GM18873 (cell line): ENCODE data around the gene TSPYL4.
A peak's percentile ranks its signal among the peaks of the same experiment; 100 is the strongest.
"Not testable (repeated sequence)": the region's sequence is repeated elsewhere in the genome, so short reads cannot be mapped to it uniquely, and the experiment has no call there.

Experiments
- ATAC-seq: cut with Tn5 transposase; IDR thresholded peaks from one replicate; pipeline ENCODE4 v1.9.1; 2021; ENCODE audit warnings: mild to moderate bottlenecking, moderate library complexity, moderate number of reproducible peaks; ENCODE audit not compliant: unreplicated experiment, low FRiP score

TSPYL4 gene

DNA sequence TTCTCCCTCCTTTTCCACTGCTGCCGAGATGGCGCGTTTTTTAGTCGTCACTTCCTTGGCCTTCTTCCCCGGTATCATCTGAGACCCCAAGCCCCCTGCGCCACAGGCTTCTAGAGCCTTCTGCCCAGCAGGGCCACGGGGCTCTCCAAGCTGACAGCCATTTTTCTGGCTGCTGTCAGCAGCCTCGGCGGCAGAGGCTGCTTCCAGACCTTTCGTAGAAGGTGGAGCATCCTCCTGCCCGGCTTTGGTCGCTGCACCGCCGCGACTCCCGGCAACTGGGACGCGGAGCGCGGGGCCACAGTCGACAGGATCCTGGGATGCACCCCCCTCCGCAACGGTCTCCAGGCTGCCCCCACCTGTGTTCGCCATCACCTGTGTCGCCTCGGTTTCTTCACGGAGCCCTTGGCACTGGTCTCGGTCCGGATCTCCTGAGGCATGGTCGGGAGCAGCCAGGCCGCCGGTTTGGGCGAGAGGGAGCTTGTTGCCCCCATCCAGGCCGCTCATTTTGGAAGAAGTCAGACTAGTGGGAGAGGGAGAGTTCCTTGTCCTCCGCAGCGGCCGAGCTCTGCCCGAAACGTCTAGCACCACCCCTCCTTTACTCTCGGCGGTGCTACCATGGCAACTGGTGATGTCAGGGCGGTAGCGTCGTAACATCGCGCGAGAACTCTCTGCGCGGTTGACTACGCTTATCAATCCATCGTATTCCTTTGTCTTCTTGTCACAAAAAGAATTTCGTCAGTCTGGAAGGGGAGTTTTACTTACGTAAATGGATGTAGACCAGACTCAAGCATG lies at the start of gene TSPYL4:
Gene TSPYL4 (minus strand): TSS at position 571 of the 792 bp plus-strand sequence. CDS start 67 bp downstream, at position 504.
- peak; percentile 100 for ATAC-seq

DNA sequence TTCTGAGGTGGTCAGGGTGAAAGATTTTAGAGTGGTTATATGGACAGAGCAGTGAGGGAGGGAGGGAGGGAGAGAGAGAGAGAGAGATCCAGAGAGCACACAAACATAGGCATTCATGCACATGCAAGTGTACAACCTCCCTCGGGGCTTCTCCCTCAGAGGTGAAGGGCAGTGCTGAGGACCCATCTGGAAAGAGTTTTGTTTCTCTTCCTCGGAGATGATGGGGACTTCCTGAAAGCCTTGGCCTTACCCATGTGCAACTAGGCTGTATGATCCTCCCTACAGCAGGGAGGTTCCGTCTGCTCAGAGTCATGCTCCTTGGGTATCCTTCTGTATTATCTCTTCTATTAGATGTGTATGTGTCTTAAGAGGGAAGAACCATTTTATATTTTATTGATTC lies 47.2 kb upstream of the TSPYL4 start:
- no peak for ATAC-seq

DNA sequence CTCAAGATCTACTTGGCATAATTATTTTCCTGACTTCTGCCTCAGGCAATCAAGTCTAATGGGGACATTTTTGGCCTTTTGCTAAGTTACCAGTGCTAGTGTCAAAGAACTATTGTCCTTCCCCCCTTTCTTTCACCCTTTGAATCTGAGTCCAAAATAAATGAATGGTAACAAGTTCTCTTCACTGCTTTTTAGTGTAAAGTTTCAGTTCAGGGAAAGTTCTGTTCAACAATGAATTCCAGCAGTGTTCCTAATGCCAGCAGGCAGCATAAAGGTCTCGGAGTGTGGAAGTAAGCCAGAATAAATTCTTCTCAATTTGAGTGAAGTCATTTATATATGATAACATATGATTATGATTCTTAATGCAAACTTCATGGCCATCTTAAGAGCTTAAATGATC lies 46.7 kb upstream of the TSPYL4 start:
- ATAC-seq: no peak

DNA sequence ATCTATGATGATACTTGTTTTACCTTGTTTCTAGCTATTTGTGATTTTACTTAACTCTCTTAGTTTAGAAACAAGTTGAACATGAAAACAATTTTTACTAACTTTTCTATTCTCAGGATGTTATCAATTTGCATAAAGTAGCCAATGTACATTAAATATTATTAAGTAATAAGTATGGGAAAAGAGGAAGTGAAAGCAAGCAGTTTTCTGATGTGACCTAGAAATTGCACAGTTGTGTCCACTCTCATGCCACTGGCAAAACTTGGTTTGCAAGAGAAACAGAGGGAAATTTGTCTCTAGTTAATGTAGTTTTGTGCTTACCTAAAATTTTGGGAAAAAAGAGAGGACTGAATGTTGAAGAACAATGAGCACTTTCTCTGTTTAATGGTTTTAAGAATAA lies 45.1 kb upstream of the TSPYL4 start:
- no peak for ATAC-seq

DNA sequence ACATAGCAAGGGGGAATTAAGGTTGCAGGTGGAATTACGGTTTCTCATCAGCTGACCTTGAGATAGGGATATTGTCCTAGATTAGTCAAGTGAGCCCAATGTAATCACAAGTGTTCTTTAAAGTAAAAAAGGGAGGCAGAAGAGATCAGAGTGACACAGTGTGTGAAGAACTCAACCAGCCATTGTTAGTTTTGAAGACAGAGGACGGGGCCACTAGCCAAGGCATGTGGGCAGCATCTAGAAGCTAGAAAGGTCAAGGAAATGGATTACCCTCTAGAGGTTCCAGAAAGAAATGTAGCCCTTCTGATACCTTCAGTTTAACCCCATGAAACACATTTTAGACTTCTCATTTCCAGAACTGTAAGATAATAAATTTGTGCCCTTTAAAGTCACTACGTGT lies 44.4 kb upstream of the TSPYL4 start:
- ATAC-seq: no peak

GRCh38 chr6:116292553-116292952 lies 38.7 kb upstream of the TSPYL4 start:
- ATAC-seq: no peak

DNA sequence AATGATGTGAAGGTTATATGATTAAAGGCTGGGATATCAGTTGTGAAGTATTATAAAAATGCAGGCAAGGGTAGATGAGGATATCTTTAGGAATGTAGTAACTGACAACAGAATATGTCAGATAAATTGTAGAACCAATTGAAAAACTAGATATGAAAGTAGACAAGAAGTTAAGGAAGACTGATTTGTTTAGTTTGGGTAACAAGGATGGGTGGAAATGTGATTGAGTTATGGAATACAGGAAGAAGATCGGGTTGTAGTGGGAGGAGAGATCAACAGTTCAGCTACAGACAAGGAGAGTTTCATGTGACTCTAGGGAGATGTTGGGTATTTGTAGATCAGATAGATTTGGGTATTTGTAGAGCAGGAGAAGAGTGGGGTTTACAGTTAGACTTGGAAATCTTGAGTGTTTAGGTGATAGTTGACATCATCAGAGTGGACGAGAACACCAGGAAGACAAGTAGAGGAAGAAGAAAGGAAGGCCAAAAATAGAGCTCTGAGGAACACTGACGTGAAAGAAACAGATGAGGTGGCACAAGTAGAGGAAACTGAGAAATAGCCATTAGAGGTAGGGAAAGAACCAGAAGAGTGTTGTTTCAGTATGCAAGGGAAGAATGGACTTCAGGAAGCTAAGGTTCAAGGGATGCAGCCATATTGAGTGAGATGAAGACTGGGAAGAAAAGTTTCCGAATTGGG lies 38.0 kb upstream of the TSPYL4 start:
- ATAC-seq: no peak

DNA sequence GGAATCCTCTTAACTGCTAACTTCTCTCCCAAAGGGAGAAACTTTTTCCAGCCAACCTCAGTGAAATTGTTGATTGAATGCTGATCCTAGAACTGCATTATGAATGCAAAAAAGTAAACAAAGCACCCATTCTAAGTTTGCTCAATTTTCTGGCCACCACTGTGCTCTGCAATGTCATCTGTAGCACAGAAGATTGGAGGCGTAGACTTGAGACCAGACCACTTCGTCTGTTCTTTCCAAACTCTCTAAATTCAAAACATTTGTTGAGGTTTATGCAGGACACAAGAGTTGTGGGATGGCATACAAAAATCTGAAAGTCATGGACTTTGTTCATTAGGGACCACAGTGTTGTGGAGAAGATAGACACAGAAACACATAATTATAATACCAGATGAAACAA lies 36.9 kb upstream of the TSPYL4 start:
- ATAC-seq: no peak

GRCh38 chr6:116289876-116290275 lies 36.0 kb upstream of the TSPYL4 start:
- no peak for ATAC-seq

GRCh38 chr6:116287689-116288282 lies 33.9 kb upstream of the TSPYL4 start:
- ATAC-seq: no peak

DNA sequence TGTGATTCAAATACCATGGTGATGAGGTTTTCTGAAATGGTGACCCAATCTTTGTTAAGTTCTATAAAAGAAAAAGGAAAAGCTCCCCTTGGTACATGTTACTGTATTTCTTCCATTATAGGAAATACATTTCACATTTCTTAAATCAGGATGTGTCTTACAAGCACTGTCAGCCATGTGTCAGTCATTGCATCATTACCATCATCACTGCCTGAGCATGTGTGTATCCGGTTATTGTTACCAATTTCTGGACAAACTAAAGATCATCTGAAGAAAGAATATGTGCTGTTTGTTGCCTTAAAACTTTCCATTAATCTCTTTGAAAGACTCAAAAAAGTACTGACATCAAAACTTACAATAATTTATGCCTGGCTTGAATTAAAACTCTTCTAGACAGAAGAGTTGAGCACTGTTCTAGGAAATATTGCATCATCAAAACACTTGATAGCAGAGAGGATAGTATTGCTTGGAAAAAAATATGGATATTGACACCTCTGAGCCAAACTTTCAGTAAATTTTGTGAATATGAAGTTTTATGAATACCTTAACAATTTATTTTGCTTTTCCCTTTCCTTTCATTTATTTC lies 33.0 kb upstream of the TSPYL4 start:
- ATAC-seq: no peak

- ATAC-seq: not testable (repeated sequence)
These were observed 31.1 kb upstream of the TSPYL4 start for GRCh38 chr6:116284984-116285383.

- ATAC-seq: no peak
These were observed 29.3 kb upstream of the TSPYL4 start for GRCh38 chr6:116283191-116283590.

DNA sequence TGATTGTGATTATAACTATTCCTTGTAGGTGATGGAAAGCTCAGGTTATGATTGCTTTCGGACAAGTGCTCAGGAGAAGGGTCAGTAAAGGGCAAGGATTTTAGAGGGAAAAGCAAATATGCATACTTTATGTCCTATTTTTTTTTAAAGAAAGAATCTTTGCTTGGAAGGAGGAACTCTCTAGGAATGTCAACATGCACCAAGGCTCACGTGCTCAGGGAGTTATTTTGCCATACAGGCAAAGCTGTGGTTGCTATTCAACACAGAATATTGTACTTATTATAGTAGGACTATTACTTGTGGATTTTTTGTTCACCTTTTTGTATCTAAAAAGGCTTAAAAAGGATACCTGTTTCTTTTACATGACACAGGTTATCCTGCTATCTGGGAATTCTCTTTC lies 28.8 kb upstream of the TSPYL4 start:
- no peak for ATAC-seq

DNA sequence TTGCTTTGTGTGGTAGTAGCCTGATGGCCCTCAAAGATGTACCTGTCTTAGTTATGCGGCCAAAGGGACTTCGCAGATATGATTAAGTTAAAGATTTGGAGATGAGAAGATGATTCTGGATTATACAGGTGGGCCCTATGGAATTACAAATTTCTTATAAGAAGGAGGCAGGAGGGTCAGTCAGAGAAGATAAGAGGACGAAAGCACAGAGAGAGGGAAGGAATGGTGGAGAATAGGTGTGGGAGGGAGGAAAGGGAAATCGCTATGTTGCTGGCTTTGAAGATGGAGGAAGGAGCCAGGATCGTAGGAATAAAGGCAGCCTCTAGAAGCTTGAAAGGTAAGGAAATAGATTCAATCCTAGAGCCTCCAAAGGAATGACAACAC lies 27.1 kb upstream of the TSPYL4 start:
- no peak for ATAC-seq

DNA sequence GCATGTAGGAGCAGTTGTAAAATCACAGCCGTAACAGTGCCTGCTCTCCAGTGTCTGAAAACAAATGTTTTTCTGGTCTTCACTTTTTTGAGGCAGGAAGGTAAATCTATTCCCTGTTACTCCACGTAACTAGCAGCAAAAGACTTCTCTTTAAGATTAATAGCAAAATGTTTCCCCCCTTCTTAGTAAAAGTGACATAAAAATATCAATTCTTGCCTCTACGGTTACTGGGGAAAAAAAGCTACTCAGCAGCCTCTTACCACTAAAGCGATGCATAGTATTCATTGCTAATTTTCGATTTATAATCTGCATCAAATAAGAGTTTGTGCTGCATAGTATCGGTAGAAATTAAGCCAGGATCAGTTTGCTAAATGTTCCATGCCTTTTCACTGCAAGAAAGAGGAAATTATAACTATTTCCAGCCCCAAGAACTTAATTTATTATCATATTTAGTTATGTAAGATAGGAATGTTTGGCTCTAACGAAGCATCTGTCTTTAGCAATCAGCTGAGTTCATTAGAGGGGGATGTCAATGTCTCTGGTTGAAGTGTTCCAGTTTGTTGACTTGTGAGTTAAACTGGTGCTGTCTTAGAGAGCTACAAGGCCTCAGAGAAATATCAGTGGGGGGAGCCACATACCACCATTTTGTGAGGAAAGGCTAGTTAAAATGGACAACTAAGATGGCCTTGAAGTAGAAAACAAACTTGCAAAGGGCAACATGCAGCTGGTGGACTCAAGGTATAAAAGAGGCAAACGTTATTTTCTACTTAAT lies 26.5 kb upstream of the TSPYL4 start:
- no peak for ATAC-seq

GRCh38 chr6:116279232-116280160 lies 25.6 kb upstream of the TSPYL4 start, which contains the start of gene TSPYL1:
Gene TSPYL1, minus strand, starts transcription at chr6:116279930. Its CDS starts 100 bp downstream, at chr6:116279830.
- ATAC-seq: peak; percentile 96

- no peak for ATAC-seq
These were observed 25.0 kb upstream of the TSPYL4 start for GRCh38 chr6:116278854-116279231.

DNA sequence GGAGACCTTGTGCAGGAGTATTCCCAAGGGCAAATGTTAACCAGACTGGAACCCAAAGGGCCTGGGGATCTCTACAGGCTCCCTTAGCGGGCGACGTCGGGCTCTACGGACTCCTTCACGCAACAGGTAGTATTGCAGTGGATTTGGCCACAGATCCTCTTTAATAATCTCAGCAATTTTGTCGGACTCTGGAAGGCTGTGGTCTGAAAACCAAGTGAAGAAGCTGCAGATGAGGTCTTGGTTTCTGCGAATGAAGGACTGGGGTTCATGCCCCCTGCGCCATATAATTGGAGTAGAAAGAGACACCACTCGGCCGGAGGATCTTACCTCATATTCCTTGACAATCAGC lies 24.6 kb upstream of the TSPYL4 start:
- no peak for ATAC-seq
